GM23338 (cell line): ENCODE measurements around the gene SYNGR3.

Experiments used
- CREB1 ChIP-seq: fragments of 250-450 bp; sonication (Bioruptor Pico); IDR thresholded peaks from 2 replicates; pipeline ENCODE4 v1.5.0; 2020; ENCODE audit warnings: low read depth, mild to moderate bottlenecking, moderate library complexity
- CTCF ChIP-seq, 2 experiments: fragments of 200-600 bp in 1 of 2; sonication (generic) in 1 of 2; conservative IDR thresholded peaks; 2 replicates each; pipeline versions ENCODE4 v1.5.1 to v1.6.1; 2016 to 2017; ENCODE audit warnings: antibody characterized with exemption in 2 of 2, low read depth in 2 of 2, mild to moderate bottlenecking in 2 of 2, moderate library complexity in 1 of 2
- EZH2 ChIP-seq: fragments of 200-600 bp; sonication (generic); IDR thresholded peaks from one replicate; pipeline ENCODE4 v1.8.0; 2017; ENCODE audit warnings: antibody characterized with exemption, mild to moderate bottlenecking, low read depth; ENCODE audit not compliant: unreplicated experiment
- EZH2phosphoT487 ChIP-seq: fragments of 200-600 bp; sonication (generic); IDR thresholded peaks from one replicate; pipeline ENCODE4 v1.8.1; 2018; ENCODE audit warnings: antibody characterized with exemption; ENCODE audit not compliant: unreplicated experiment
- JUNB ChIP-seq: IDR thresholded peaks from one replicate; pipeline ENCODE4 v1.6.1; 2016; ENCODE audit warnings: antibody characterized with exemption; ENCODE audit not compliant: unreplicated experiment
- NANOG ChIP-seq: IDR thresholded peaks from 2 replicates; pipeline ENCODE4 v1.6.1; 2016; ENCODE audit warnings: antibody characterized with exemption, borderline replicate concordance
- POLR2AphosphoS5 ChIP-seq: IDR thresholded peaks from 2 replicates; pipeline ENCODE4 v1.6.1; 2016; ENCODE audit warnings: antibody characterized with exemption, low read depth
- STAT1 ChIP-seq: IDR thresholded peaks from one replicate; pipeline ENCODE4 v1.6.1; 2016; ENCODE audit warnings: antibody characterized with exemption; ENCODE audit not compliant: unreplicated experiment
- ZNF114 ChIP-seq: fragments of 250-450 bp; sonication (Bioruptor Pico); IDR thresholded peaks from 2 replicates; pipeline ENCODE4 v1.5.0; 2020; ENCODE audit warnings: mild to moderate bottlenecking, moderate library complexity
- ZNF331 ChIP-seq: fragments of 250-450 bp; sonication (Bioruptor Pico); IDR thresholded peaks from 2 replicates; pipeline ENCODE4 v1.5.0; 2020; ENCODE audit warnings: low read depth, mild to moderate bottlenecking, moderate library complexity
- TF ChIP-seq, protein P1 (sequence below): IDR thresholded peaks from one replicate; pipeline ENCODE4 v1.6.1; 2018; ENCODE audit warnings: antibody characterized with exemption; ENCODE audit not compliant: unreplicated experiment
- TF ChIP-seq, protein P2 (sequence below): IDR thresholded peaks from 2 replicates; pipeline ENCODE4 v1.6.1; 2016; ENCODE audit warnings: antibody characterized with exemption

DNA sequence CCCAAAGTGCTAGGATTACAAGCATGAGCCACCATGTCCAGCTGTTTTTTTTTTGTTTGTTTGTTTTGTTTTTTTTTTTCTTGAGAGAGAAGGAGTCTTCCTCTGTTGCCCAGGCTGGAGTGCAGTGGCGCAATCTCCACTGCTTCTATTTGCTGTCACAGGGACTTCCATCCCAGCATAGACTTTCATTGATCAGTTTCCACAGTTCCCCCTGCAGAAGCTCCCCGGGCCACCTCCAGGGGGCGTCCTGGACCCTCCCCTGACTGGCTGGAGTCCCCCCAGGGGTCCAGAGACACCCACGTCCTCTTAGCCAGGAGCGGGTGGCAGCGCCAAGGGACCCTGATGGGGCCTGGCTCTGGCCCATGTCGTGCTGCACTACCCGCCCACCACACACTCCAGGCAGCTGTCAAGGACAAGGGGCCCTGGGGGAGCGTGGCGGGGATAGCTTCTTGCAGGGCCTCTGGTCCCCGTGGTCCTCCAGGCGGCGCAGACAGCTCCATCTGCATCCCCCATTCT, 26.7 kb downstream of the SYNGR3 start:
- TF ChIP-seq, protein P1, sequence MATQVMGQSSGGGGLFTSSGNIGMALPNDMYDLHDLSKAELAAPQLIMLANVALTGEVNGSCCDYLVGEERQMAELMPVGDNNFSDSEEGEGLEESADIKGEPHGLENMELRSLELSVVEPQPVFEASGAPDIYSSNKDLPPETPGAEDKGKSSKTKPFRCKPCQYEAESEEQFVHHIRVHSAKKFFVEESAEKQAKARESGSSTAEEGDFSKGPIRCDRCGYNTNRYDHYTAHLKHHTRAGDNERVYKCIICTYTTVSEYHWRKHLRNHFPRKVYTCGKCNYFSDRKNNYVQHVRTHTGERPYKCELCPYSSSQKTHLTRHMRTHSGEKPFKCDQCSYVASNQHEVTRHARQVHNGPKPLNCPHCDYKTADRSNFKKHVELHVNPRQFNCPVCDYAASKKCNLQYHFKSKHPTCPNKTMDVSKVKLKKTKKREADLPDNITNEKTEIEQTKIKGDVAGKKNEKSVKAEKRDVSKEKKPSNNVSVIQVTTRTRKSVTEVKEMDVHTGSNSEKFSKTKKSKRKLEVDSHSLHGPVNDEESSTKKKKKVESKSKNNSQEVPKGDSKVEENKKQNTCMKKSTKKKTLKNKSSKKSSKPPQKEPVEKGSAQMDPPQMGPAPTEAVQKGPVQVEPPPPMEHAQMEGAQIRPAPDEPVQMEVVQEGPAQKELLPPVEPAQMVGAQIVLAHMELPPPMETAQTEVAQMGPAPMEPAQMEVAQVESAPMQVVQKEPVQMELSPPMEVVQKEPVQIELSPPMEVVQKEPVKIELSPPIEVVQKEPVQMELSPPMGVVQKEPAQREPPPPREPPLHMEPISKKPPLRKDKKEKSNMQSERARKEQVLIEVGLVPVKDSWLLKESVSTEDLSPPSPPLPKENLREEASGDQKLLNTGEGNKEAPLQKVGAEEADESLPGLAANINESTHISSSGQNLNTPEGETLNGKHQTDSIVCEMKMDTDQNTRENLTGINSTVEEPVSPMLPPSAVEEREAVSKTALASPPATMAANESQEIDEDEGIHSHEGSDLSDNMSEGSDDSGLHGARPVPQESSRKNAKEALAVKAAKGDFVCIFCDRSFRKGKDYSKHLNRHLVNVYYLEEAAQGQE = no peak
- peak; percentile 67 to 70 for TF ChIP-seq CTCF (conservative IDR thresholded peaks at IDR 0.05; ENCODE audit: low read depth in 2 of 2)
- TF ChIP-seq NANOG = no peak
- TF ChIP-seq EZH2 = no peak
- no peak for TF ChIP-seq POLR2AphosphoS5
- TF ChIP-seq, protein P2, sequence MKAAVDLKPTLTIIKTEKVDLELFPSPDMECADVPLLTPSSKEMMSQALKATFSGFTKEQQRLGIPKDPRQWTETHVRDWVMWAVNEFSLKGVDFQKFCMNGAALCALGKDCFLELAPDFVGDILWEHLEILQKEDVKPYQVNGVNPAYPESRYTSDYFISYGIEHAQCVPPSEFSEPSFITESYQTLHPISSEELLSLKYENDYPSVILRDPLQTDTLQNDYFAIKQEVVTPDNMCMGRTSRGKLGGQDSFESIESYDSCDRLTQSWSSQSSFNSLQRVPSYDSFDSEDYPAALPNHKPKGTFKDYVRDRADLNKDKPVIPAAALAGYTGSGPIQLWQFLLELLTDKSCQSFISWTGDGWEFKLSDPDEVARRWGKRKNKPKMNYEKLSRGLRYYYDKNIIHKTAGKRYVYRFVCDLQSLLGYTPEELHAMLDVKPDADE = no peak
- no peak for TF ChIP-seq EZH2phosphoT487
- no peak for TF ChIP-seq JUNB
- no peak for TF ChIP-seq CREB1 (CRISPR knock-in tag)
- no peak for TF ChIP-seq STAT1
- no peak for TF ChIP-seq ZNF114
- TF ChIP-seq ZNF331 (CRISPR knock-in tag) = no peak
